Prostate gland (tissue), 2 donors: ENCODE measurements around the gene LMBR1. TPM values are rescaled to one million over a fixed set of nuclear protein-coding genes. Genes with fewer than 3 reads are reported as not detected.
"Not testable (repeated sequence)": the region's sequence is repeated elsewhere in the genome, so short reads cannot be mapped to it uniquely, and the experiment has no call there.

Source experiments
- DNase-seq: peaks from one replicate; pipeline ENCODE4 v3.0.0-alpha.2; 2019; ENCODE audit warnings: low spot score
- H3K27ac ChIP-seq, 2 donors: fragments of 200-600 bp; sonication (generic); 2 replicates each; pipeline ENCODE4 v1.5.1; 2017 to 2019
- H3K27me3 ChIP-seq: fragments of 200-600 bp; sonication (generic); replicated peaks from 2 replicates; pipeline ENCODE4 v1.5.1; 2019; ENCODE audit not compliant: insufficient read depth
- H3K36me3 ChIP-seq, 2 donors: fragments of 200-600 bp; sonication (generic); 1 replicate in 1 of 2; 2 replicates in 1 of 2; pipeline versions ENCODE4 v1.5.1 to v1.8.1; 2017 to 2019
- H3K4me1 ChIP-seq: fragments of 200-600 bp; sonication (generic); replicated peaks from 2 replicates; pipeline ENCODE4 v1.5.1; 2019
- H3K4me3 ChIP-seq, 2 donors: fragments of 200-600 bp; sonication (generic); 2 replicates each; pipeline ENCODE4 v1.5.1; 2017 to 2019
- H3K9me3 ChIP-seq: fragments of 200-600 bp; sonication (generic); 2 replicates; pipeline ENCODE4 v1.5.1; 2017
- POLR2A ChIP-seq: fragments of 450-650 bp; IDR thresholded peaks from one replicate; pipeline ENCODE4 v1.6.1; 2016; ENCODE audit warnings: antibody characterized with exemption, mild to moderate bottlenecking
- POLR2AphosphoS5 ChIP-seq: sonication (generic); formaldehyde crosslinking; IDR thresholded peaks from one replicate; pipeline ENCODE4 v1.6.1; 2017; ENCODE audit warnings: antibody characterized with exemption
- WGBS: methylation state at CpG from one replicate; pipeline ENCODE4 v1.1.5; 2018; 5-methylcytosine and 5-hydroxymethylcytosine counted together
- intact Hi-C: fragments of 100-400 bp; cut with DNase I; formaldehyde crosslinking; loops from one replicate; pipeline ENCODE4 v1.14.2; 2022
- total RNA-seq, 2 donors: library from RNA; depleted of rRNA; stranded (reverse); fragments of >200 nt; gene quantifications; one replicate each; pipeline ENCODE4 v1.1.0, GENCODE V29; 2016
- TF ChIP-seq, protein P1 (sequence below), 4 experiments: fragments of 200-600 bp in 2 of 4; fragments of 450-650 bp in 2 of 4; sonication (generic) in 2 of 4; IDR thresholded peaks; 1 replicate in 3 of 4; 2 replicates in 1 of 4; pipeline ENCODE4 v1.5.1; 2016 to 2019; ENCODE audit warnings: antibody characterized with exemption in 4 of 4, mild to moderate bottlenecking in 2 of 4, moderate library complexity in 2 of 4

LMBR1 gene
- total RNA-seq, 2 donors from 2014 or later = 44.7 to 168 TPM

DNA sequence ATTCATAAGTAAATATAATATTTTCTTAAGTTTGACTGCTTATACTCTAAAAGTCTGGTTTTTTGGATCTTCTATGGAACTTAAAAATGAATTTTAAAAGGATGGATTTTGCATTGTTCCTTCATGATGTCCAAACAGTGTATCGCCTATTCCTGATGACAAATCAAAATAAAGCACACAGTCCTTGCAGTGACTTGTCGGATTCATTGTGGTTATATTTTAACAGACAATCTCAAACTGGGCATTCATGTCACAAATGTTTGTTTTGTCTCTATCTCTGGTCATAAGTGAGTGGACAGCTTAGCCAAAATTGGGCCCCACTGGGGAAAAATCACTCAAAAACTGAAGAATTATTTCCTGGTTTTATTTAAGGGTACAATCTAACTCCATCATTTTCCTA is 74.8 kb downstream of the LMBR1 start:
- Histone ChIP-seq H3K27ac (no peak overlapping the region), H3K4me1 (no peaks in the 10 kb centered on the region), H3K4me3 (no peak overlapping the region), H3K36me3 (no peaks in the 10 kb centered on the region), H3K27me3 (no peaks in the 10 kb centered on the region), H3K9me3 (no peaks in the 10 kb centered on the region)
- TF ChIP-seq POLR2AphosphoS5 = no peak
- no peak for TF ChIP-seq POLR2A
- TF ChIP-seq, protein P1, sequence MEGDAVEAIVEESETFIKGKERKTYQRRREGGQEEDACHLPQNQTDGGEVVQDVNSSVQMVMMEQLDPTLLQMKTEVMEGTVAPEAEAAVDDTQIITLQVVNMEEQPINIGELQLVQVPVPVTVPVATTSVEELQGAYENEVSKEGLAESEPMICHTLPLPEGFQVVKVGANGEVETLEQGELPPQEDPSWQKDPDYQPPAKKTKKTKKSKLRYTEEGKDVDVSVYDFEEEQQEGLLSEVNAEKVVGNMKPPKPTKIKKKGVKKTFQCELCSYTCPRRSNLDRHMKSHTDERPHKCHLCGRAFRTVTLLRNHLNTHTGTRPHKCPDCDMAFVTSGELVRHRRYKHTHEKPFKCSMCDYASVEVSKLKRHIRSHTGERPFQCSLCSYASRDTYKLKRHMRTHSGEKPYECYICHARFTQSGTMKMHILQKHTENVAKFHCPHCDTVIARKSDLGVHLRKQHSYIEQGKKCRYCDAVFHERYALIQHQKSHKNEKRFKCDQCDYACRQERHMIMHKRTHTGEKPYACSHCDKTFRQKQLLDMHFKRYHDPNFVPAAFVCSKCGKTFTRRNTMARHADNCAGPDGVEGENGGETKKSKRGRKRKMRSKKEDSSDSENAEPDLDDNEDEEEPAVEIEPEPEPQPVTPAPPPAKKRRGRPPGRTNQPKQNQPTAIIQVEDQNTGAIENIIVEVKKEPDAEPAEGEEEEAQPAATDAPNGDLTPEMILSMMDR (IDR thresholded peaks at IDR 0.05) = no peak
- intact Hi-C loops = loop anchor here (5.0 kb wide), 1 partner anchor 1021 kb away; no protein-coding TSS in a partner anchor
- DNase-seq = no peak
- 80% methylated on average over 2 of the region's 2 CpGs for WGBS

DNA sequence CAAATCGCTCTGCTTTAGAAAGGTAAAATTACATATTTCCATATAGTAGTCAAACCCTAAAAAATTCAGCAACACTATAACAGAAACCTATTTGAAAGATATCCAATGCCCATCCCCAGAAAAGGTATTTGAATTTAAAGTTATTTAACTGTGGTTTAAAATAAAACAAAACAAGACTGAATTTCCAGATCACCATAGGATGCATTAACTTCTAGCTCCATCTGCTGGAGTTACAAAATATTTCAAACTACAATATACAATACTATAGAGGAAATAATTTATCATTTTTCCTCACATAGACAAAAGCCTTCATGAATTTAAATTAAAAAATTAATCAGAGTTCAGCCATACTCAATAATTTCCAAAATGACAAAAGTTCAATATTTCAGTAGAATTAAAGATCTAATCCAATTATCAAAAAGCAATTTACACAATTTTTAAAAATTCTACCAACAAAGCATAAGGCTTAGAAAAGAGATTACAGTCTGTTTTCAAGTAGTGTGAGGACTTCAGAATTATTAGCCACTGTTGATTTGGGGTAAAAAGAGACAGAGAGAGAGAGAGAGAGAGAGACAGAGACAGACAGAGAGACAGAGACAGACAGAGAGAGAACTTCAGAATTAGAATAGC is 75.9 kb downstream of the LMBR1 start:
- Histone ChIP-seq H3K36me3 (no peaks in the 10 kb centered on the region), H3K4me1 (no peaks in the 10 kb centered on the region), H3K4me3 (no peak overlapping the region), H3K9me3 (no peaks in the 10 kb centered on the region), H3K27me3 (no peaks in the 10 kb centered on the region), H3K27ac (no peak overlapping the region)
- WGBS = 96% methylated on average over 1 of the region's 1 CpG
- TF ChIP-seq, protein P1 (IDR thresholded peaks at IDR 0.05) = peak in 2 of 4 experiments; percentile 53 to 60
- no peak for TF ChIP-seq POLR2A
- DNase-seq = no peak
- intact Hi-C loops = loop anchor here (5.0 kb wide), 1 partner anchor 1020 kb away; no protein-coding TSS in a partner anchor

DNA sequence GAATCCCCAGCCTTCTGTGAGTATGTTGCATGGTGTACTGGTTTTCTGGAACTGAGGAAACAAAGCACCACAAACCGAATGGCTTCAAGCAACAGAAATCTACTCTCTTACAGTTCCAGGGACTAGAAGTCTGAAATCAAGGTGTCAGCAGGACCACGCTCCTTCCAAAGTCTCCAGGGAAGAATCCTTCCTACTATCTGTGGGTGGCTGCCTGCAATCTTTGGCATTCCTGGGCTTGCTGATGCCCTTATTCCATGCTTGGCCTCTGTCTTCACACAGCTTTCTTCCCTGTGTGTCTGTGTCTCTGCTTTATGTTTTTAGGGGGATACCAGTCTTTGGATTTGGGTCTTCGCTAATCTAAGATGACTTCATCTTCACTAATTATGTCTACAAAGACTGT is 81.3 kb downstream of the LMBR1 start:
- no peaks in the 10 kb centered on the region for H3K4me1 ChIP-seq
- no peak overlapping the region for H3K27ac ChIP-seq
- H3K9me3 ChIP-seq = no peaks in the 10 kb centered on the region
- no peaks in the 10 kb centered on the region for H3K27me3 ChIP-seq
- H3K36me3 ChIP-seq = no peaks in the 10 kb centered on the region
- intact Hi-C loops = no loop called here
- H3K4me3 ChIP-seq = no peak overlapping the region
- TF ChIP-seq, protein P1 (IDR thresholded peaks at IDR 0.05) = no peak
- no peak for TF ChIP-seq POLR2A
- no peak for TF ChIP-seq POLR2AphosphoS5
- WGBS = 100% methylated on average over 3 of the region's 3 CpGs
- DNase-seq = no peak

DNA sequence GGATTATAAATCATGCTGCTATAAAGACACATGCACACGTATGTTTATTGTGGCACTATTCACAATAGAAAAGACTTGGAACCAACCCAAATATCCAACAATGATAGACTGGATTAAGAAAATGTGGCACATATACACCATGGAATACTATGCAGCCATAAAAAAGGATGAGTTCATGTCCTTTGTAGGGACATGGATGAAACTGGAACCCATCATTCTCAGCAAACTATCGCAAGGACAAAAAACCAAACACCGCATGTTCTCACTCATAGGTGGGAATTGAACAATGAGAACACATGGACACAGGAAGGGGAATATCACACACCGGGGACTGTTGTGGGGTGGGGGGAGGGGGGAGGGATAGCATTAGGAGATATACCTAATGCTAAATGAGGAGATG is 89.3 kb downstream of the LMBR1 start:
- H3K9me3 ChIP-seq, H3K4me3 ChIP-seq, H3K27me3 ChIP-seq, intact Hi-C loops, H3K27ac ChIP-seq, DNase-seq, H3K36me3 ChIP-seq, H3K4me1 ChIP-seq: not testable (repeated sequence)
- WGBS = 95% methylated on average over 4 of the region's 4 CpGs

DNA sequence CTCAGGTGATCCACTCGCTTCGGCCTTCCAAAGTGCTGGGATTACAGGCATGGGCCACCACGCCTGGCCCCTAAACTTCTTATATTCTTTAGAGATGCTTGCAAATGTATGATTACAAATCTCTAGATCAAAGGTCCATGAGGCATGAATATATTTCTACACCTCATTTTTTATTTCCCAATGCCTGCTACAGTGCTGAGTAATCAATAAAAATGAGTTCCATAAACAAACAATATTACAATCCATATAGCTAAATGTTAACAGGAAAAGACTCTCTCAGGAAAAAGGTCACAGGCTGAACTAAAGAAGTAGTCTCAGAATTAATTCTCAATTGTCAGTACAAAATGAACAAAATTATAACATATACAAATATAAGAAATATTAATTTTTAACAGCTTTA is 90.8 kb downstream of the LMBR1 start:
- Histone ChIP-seq H3K9me3 (no peaks in the 10 kb centered on the region), H3K4me1 (no peaks in the 10 kb centered on the region), H3K27ac (no peak overlapping the region), H3K36me3 (no peaks in the 10 kb centered on the region), H3K27me3 (no peaks in the 10 kb centered on the region), H3K4me3 (no peak overlapping the region)
- no peak for DNase-seq
- intact Hi-C loops = no loop called here
- 95% methylated on average over 3 of the region's 3 CpGs for WGBS
- TF ChIP-seq POLR2AphosphoS5 (no peak), POLR2A (no peak)
- TF ChIP-seq, protein P1 (IDR thresholded peaks at IDR 0.05) = no peak
